ENCODE measurements around the gene DNM3. TPM values are rescaled to one million over a fixed set of nuclear protein-coding genes. Genes with fewer than 3 reads are reported as not detected.

Gene DNM3
- total RNA-seq, 1 experiment from 2014 or later, result 1.3 TPM

DNA sequence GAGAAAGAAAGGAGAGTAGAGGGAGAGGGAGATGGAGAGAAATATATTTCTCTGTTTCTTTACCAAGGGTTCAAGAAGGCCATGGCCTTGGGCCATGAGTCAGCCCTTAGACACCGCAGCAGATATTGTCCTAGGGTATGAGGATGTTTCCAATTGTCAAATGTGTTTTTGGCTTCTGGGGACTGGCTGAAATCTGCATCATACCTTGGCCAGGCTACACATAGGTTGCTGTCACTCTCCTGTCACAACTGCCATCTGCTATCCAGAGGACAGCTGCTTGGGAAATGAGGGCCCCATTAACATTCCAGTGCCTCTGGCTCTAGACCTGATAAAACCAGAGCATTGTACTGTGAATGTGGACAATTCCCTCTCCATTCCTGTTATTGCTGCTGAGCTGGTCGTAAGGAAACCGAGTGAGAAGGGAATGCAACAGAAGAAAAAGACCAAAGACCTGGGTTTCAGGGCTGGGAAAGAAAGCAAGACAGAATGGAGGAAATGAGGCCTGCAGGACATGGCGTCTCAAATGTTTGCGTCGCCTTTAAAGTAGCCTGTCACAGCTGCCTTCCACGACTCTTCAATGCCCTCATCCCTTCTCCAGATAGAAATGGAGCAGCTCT, 611.3 kb downstream of the DNM3 start:
- no peak for DNase-seq (ENCODE audit: low spot score)

DNA sequence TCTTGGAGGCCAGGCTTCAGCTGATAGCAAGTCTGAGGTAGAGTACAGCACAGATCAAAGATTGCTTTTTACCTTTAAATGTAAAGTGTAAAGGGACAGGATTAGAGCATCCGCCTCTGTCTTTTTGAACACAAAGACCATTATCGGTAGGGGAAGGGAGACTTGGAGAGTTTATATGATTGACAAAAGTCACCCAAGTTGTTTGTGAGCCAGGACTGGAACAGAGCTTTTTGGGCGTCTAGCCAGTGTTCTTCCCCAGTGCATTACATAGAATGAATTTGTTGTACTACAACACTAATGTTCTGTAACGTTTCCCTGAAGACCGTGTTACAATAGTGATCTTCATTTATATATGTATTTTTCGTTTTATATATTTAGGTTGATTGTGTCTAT, 611.9 kb downstream of the DNM3 start:
- DNase-seq (ENCODE audit: low spot score), result no peak

GRCh38 chr1:172453607-172454006, 612.3 kb downstream of the DNM3 start:
- DNase-seq (ENCODE audit: low spot score), result no peak

DNA sequence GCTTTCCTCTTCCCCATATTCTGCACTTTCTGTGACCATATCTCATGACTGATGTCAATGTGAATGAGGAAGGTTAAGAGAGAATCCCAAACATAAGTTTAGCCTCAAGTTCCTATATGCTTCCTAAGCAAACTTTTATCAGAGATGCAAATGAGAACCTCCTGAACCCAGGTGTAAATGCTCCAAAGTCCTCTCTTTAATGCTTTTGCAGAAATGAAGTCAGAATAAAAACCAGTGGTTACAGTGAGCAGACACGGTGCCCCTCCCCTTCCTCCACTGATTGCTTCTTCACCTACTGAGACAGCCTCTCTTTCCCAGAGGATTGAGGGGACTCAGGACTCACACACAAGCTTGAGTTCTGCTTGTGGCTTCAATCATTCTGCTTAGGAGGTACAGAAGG, 614.2 kb downstream of the DNM3 start:
- DNase-seq (ENCODE audit: low spot score), result no peak

DNA sequence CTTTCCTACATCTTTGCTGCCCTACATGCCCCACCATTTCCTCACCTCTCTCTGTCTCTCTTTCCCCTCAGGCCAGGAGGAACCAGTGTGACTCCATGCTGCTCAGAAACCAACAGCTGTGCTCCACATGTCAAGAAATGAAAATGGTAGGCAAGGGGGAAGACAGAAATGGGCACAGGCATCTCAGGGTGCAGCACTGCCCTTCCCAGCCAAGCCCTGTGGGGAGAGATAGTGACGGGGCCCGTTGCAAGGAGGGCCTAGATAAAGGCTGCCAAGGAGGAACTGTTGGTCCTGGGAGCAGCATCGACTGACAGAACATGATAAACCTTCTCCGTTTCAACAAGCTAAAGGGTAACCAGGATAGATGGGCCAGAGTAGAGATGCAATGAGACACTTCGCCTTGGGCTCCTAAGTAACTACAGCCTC, 615.1 kb downstream of the DNM3 start:
- DNase-seq (ENCODE audit: low spot score), result no peak

- no peak for DNase-seq (ENCODE audit: low spot score)
Observed at GRCh38 chr1:172457479-172458130, 616.3 kb downstream of the DNM3 start.

GRCh38 chr1:172460177-172460576, 618.9 kb downstream of the DNM3 start:
- no peak for DNase-seq (ENCODE audit: low spot score)

- DNase-seq (ENCODE audit: low spot score), result no peak
Observed at GRCh38 chr1:172460887-172461315, 619.6 kb downstream of the DNM3 start.

Other genes starting within 250 kb of the DNM3 start
- not detected in 2 replicates for gene MYOCOS, start 219.3 kb upstream of the DNM3 start, total RNA-seq (2014; rRNA removed; shearing (Covaris generic))
- gene MYOC, start 188.8 kb upstream of the DNM3 start, total RNA-seq (2014; rRNA removed; shearing (Covaris generic)), result not detected in 2 replicates
- gene VAMP4, start 99.4 kb upstream of the DNM3 start, total RNA-seq (2014; rRNA removed; shearing (Covaris generic)), result 7.4 and 9.5 TPM in 2 replicates
- gene METTL13, start 59.8 kb upstream of the DNM3 start, total RNA-seq (2014; rRNA removed; shearing (Covaris generic)), result 22.2 and 24.0 TPM in 2 replicates